Suprapubic skin (tissue), 3 donors: Measurements from ENCODE around the gene RNPEPL1.

ENCODE experiments used
- CTCF ChIP-seq, 2 donors: fragments of 200-600 bp in 1 of 2; fragments of 450-650 bp in 1 of 2; sonication (generic) in 1 of 2; IDR thresholded peaks; one replicate each; pipeline ENCODE4 v1.5.1; 2016 to 2019; ENCODE audit warnings: antibody characterized with exemption in 2 of 2, mild to moderate bottlenecking in 1 of 2, moderate library complexity in 1 of 2
- POLR2A ChIP-seq, 2 donors: fragments of 450-650 bp; IDR thresholded peaks; one replicate each; pipeline ENCODE4 v1.6.1; 2017; ENCODE audit warnings: antibody characterized with exemption in 2 of 2, mild to moderate bottlenecking in 2 of 2, moderate library complexity in 2 of 2

DNA sequence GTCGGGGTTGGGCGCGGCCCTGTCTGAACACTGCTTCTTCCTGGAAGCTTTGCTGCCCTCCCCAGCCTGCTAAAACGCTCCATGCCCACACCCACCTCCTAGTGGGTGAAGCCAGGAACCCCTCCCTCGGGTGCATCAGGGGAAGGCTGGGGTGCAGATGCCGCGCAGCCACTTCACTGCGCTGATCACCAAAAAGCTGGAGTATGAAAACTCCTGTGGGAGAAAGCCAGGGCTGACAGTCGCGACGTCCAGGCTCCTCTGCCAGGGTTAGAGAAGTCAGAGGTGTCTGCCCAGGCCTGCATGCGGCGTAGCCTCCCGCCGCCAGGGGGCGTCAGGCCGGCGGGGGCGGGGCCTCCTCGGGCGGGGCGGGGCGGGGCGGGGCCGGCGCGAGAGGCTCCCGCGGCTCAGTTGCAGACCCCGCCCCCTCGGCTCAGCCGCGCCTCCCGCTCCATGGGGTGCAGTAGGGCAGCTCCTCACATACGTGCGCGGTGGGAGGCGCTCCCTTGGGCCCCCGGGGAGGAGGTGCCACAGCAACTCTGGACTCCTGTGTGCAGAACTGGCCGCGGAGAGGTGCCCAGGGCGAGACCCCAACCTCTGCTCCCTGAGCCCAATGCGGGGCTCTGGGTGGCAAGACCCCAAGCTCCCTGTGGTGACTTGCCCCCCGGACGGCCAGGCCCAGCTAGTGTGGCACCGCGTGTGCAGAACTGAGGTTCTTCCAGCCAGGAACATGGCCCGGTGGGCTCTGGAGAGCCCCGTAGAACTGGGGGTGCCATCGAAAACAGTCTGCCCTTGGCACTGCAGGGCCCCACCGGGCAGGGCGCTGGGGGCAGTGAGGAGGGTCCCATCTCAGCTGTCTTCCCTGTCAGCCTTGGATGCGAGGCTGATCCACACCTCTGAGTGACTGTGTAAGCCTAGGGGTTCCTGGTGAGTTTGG, 1.8 kb upstream of the RNPEPL1 start:
- peak; percentile 57 to 99 for TF ChIP-seq CTCF (IDR thresholded peaks at IDR 0.05)
- no peak for TF ChIP-seq POLR2A (IDR thresholded peaks at IDR 0.05)
